Smooth muscle cell (in vitro differentiated cells): ENCODE measurements around the gene CNTN6. TPM values are rescaled to one million over a fixed set of nuclear protein-coding genes. Genes with fewer than 3 reads are reported as not detected.

Source experiments
- DNase-seq: peaks from one replicate; lab custom pipeline; 2025; ENCODE audit not compliant: unreplicated experiment; lab: John Stamatoyannopoulos, UW
- H2AFZ ChIP-seq: fragments of 200-600 bp; sonication (generic); 2 replicates; pipeline ENCODE4 v1.6.0; 2016; ENCODE audit warnings: antibody characterized with exemption, low read depth, mild to moderate bottlenecking
- H3F3A ChIP-seq: fragments of 200-600 bp; sonication (generic); 2 replicates; pipeline ENCODE4 v1.6.0; 2017; ENCODE audit warnings: antibody characterized with exemption, low read depth
- H3K27ac ChIP-seq: fragments of 200-600 bp; sonication (generic); 2 replicates; pipeline ENCODE4 v1.5.1; 2016; ENCODE audit warnings: low read depth, mild to moderate bottlenecking
- H3K27me3 ChIP-seq: fragments of 200-600 bp; sonication (generic); 2 replicates; pipeline ENCODE4 v1.6.1; 2016; ENCODE audit warnings: low read depth, mild to moderate bottlenecking
- H3K36me3 ChIP-seq: fragments of 200-600 bp; sonication (generic); 2 replicates; pipeline ENCODE4 v1.5.1; 2016; ENCODE audit warnings: low read depth
- H3K4me1 ChIP-seq: fragments of 200-600 bp; sonication (generic); 2 replicates; pipeline ENCODE4 v1.5.1; 2016; ENCODE audit warnings: low read depth
- H3K4me2 ChIP-seq: fragments of 200-600 bp; sonication (generic); 2 replicates; pipeline ENCODE4 v1.6.0; 2016; ENCODE audit warnings: mild to moderate bottlenecking
- H3K4me3 ChIP-seq: fragments of 200-600 bp; sonication (generic); 2 replicates; pipeline ENCODE4 v1.5.1; 2016; ENCODE audit warnings: mild to moderate bottlenecking
- H3K79me2 ChIP-seq: fragments of 200-600 bp; sonication (generic); 2 replicates; pipeline ENCODE4 v1.6.0; 2016; ENCODE audit warnings: low read depth, mild to moderate bottlenecking
- H3K9ac ChIP-seq: fragments of 200-600 bp; sonication (generic); 2 replicates; pipeline ENCODE4 v1.6.0; 2016; ENCODE audit warnings: low read depth
- H3K9me3 ChIP-seq: fragments of 200-600 bp; sonication (generic); replicated peaks from 2 replicates; pipeline ENCODE4 v1.5.1; 2016; ENCODE audit warnings: low read depth
- H4K20me1 ChIP-seq: fragments of 200-600 bp; sonication (generic); 2 replicates; pipeline ENCODE4 v1.6.0; 2016; ENCODE audit warnings: low read depth
- WGBS: methylation state at CpG from one replicate; pipeline ENCODE4 v1.1.7; 2016; ENCODE audit warnings: low lambda C conversion rate; 5-methylcytosine and 5-hydroxymethylcytosine counted together
- polyA plus RNA-seq: library from polyadenylated mRNA; unstranded; fragments of >200 nt; fragmentation: Nextera tagmentation; extraction: Ambion mirVana; gene quantifications from 2 replicates; pipeline ENCODE4 v1.2.1, GENCODE V29; 2016
- total RNA-seq: library from RNA; depleted of rRNA; stranded (reverse); fragments of >200 nt; gene quantifications from 2 replicates; pipeline ENCODE4 v1.2.3, GENCODE V29; 2014
- TF ChIP-seq, protein P1 (sequence below): fragments of 200-600 bp; sonication (generic); IDR thresholded peaks from 2 replicates; pipeline ENCODE4 v1.5.1; 2017; ENCODE audit warnings: borderline replicate concordance, mild to moderate bottlenecking, antibody characterized with exemption; ENCODE audit not compliant: insufficient read depth, poor library complexity, severe bottlenecking

The CNTN6 gene
- total and polyA plus RNA-seq, 2 experiments from 2014 or later = 8.1 to 11.1 TPM

DNA sequence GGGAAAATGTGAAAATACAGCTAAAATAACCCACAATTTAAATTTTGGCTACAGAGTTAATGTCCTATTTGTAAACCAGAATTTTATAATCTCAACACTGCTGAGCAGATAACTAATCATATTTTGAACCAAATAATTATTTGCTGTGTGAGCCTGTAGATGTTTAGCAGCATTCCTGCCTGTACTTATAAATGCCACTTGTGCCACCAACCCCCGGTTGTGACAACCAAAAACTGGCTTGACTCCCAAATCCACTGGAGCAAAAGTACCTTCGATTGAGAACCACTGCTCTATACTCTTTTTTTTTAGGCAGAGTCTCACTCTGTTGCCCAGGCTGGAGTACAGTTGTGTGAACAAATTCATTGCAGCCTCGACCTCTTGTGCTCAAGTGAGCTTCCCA lies 78.5 kb downstream of the CNTN6 start:
- Histone ChIP-seq H3K79me2 (no peaks in the 10 kb centered on the region), H3K9ac (no peak overlapping the region), H3K9me3 (no peaks in the 10 kb centered on the region), H3K27me3 (no peaks in the 10 kb centered on the region), H2AFZ (no peak overlapping the region), H3F3A (no peaks in the 10 kb centered on the region), H3K4me2 (no peak overlapping the region), H3K36me3 (no peaks in the 10 kb centered on the region), H3K27ac (no peak overlapping the region), H3K4me3 (no peak overlapping the region), H4K20me1 (no peaks in the 10 kb centered on the region), H3K4me1 (no peaks in the 10 kb centered on the region)
- WGBS = 94% methylated on average over 3 of the region's 3 CpGs
- TF ChIP-seq, protein P1, sequence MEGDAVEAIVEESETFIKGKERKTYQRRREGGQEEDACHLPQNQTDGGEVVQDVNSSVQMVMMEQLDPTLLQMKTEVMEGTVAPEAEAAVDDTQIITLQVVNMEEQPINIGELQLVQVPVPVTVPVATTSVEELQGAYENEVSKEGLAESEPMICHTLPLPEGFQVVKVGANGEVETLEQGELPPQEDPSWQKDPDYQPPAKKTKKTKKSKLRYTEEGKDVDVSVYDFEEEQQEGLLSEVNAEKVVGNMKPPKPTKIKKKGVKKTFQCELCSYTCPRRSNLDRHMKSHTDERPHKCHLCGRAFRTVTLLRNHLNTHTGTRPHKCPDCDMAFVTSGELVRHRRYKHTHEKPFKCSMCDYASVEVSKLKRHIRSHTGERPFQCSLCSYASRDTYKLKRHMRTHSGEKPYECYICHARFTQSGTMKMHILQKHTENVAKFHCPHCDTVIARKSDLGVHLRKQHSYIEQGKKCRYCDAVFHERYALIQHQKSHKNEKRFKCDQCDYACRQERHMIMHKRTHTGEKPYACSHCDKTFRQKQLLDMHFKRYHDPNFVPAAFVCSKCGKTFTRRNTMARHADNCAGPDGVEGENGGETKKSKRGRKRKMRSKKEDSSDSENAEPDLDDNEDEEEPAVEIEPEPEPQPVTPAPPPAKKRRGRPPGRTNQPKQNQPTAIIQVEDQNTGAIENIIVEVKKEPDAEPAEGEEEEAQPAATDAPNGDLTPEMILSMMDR = no peak
- no peak for DNase-seq

DNA sequence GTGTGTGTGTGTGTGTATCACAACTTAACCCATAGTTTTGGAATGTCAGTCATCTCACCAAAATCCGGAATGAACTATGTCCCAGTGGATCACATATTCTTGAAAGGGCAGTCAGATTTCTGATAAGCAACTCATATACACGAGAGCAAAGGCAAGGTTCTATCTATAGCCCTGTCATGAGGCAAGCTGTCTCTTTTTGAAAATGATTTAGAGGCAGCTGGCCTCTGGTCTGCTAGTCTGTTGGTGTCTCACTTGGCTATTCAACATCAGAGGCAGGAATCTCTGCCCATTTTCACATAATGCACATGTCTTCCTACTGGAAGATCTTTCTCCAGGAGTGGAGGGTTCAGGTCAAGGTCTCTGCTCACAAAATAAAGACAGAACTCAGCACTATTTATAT lies 79.8 kb downstream of the CNTN6 start:
- 53% methylated on average over 2 of the region's 2 CpGs for WGBS
- Histone ChIP-seq H3K27me3 (no peaks in the 10 kb centered on the region), H2AFZ (no peak overlapping the region), H3K79me2 (no peaks in the 10 kb centered on the region), H3K27ac (no peak overlapping the region), H3K4me3 (no peak overlapping the region), H3F3A (no peaks in the 10 kb centered on the region), H4K20me1 (no peaks in the 10 kb centered on the region), H3K36me3 (no peaks in the 10 kb centered on the region), H3K9ac (no peak overlapping the region), H3K9me3 (no peaks in the 10 kb centered on the region), H3K4me2 (no peak overlapping the region), H3K4me1 (no peaks in the 10 kb centered on the region)
- no peak for DNase-seq
- TF ChIP-seq, protein P1 = no peak

DNA sequence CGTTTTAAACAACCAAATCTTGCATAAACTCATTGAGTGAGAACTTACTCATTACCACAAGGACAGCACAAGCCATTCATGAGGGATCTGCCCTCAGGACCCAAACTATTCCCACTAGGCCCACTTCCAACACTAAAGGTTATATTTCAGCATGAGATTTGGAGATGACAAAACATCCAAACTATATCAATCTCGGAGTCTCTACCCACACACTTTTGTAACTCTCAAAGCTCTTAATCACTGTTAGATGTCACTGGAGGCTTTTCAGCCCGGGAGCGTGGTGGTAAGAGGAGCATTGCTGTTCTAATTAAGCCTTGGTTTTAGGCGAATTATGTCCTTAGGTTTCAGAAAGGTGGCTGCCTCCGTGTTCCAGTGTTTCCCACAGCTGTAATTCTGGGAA lies 86.3 kb downstream of the CNTN6 start:
- WGBS = 42% methylated on average over 6 of the region's 6 CpGs
- H3K4me3 ChIP-seq = no peak overlapping the region
- TF ChIP-seq, protein P1 = no peak
- H3K27ac ChIP-seq = no peak overlapping the region
- H3K4me1 ChIP-seq = no peaks in the 10 kb centered on the region
- H3K9ac ChIP-seq = no peak overlapping the region
- no peak overlapping the region for H2AFZ ChIP-seq
- H3F3A ChIP-seq = no peaks in the 10 kb centered on the region
- no peaks in the 10 kb centered on the region for H3K36me3 ChIP-seq
- DNase-seq = no peak
- H4K20me1 ChIP-seq = no peaks in the 10 kb centered on the region
- no peaks in the 10 kb centered on the region for H3K9me3 ChIP-seq
- no peaks in the 10 kb centered on the region for H3K27me3 ChIP-seq
- H3K4me2 ChIP-seq = no peak overlapping the region
- H3K79me2 ChIP-seq = no peaks in the 10 kb centered on the region

DNA sequence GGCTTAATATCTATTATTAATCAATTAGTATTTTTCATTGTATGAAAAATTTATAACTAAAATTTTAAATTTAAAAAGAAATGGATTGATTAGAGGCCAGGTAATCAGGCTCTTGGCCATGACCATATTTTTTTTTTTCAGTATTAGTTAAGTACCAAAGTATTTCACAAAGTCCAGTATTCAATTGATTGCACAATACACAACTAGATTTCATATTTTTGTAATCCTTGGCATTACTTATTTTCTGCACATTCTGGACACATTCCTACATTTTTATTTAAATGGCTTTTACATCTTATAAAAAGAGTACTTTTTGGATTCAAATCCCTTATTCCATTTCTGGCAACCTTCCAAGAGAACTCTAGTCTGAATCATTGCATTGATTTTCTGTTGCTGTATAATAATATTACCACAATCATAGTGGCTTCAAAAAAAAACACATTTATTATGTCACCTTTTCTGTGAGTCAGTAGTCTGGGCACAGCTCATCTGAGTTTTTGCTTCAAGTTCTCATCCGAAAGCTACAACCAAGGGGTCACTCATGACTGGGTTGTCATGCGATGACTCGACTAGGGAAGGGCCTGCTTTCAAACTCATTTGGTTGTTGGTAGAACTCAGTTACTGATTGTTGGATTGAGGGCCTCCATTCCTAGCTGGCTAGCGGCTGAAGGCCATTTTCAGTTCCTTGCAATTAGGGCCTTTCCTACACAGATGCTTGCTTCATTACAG lies 90.7 kb downstream of the CNTN6 start:
- no peak overlapping the region for H3K4me2 ChIP-seq
- no peaks in the 10 kb centered on the region for H3K4me1 ChIP-seq
- no peaks in the 10 kb centered on the region for H3K9me3 ChIP-seq
- no peak for DNase-seq
- no peak overlapping the region for H3K9ac ChIP-seq
- no peak overlapping the region for H2AFZ ChIP-seq
- no peak overlapping the region for H3K27ac ChIP-seq
- no peak overlapping the region for H3K4me3 ChIP-seq
- no peaks in the 10 kb centered on the region for H3K36me3 ChIP-seq
- no peaks in the 10 kb centered on the region for H3K27me3 ChIP-seq
- TF ChIP-seq, protein P1 = no peak
- H3K79me2 ChIP-seq = no peaks in the 10 kb centered on the region
- no peaks in the 10 kb centered on the region for H3F3A ChIP-seq
- no peaks in the 10 kb centered on the region for H4K20me1 ChIP-seq
- 67% methylated on average over 4 of the region's 4 CpGs for WGBS
